ENCODE data around the gene ENTPD8.

Gene ENTPD8, protein sequence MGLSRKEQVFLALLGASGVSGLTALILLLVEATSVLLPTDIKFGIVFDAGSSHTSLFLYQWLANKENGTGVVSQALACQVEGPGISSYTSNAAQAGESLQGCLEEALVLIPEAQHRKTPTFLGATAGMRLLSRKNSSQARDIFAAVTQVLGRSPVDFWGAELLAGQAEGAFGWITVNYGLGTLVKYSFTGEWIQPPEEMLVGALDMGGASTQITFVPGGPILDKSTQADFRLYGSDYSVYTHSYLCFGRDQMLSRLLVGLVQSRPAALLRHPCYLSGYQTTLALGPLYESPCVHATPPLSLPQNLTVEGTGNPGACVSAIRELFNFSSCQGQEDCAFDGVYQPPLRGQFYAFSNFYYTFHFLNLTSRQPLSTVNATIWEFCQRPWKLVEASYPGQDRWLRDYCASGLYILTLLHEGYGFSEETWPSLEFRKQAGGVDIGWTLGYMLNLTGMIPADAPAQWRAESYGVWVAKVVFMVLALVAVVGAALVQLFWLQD

DNA sequence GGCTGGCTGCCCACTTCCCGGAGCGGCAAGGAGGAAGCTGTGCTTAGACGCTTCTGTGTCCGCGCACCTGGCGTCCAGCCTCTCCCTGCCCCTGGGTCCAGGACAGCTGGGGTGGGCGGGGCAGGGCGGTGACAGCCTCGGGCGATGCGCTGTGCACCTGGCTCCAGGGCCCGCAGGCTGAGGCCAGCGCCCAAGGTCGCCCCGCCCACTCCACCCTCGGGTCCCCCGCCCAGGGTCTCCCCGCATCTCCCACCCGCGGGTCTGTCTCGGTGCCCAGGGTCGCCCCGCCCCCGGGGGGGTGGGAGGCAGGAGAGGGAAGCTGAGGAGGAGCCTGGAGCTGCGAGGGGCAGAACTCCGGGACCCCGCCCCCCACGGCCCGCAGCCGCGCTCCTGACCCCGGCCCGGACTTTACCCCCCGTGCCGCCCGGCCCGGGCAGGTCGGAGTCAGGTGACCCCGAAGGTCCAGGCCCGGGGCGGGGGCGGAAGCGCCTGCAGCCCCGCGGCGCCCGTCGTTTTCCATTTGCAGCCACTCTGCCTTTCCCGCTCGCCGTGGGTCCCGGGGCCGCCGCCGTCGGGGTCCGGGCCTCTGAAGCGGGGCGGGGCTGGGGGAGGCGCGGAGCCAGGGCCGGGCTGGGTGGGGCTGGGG is at the start of gene ENTPD8:
ENTPD8 (minus strand) TSS at position 69 of the 646 bp plus-strand sequence. CDS start 3,072 bp downstream, outside the sequence.
- in situ Hi-C loops (cut with MboI; ENCODE audit: low sequenced_read_pairs): no loop called here

DNA sequence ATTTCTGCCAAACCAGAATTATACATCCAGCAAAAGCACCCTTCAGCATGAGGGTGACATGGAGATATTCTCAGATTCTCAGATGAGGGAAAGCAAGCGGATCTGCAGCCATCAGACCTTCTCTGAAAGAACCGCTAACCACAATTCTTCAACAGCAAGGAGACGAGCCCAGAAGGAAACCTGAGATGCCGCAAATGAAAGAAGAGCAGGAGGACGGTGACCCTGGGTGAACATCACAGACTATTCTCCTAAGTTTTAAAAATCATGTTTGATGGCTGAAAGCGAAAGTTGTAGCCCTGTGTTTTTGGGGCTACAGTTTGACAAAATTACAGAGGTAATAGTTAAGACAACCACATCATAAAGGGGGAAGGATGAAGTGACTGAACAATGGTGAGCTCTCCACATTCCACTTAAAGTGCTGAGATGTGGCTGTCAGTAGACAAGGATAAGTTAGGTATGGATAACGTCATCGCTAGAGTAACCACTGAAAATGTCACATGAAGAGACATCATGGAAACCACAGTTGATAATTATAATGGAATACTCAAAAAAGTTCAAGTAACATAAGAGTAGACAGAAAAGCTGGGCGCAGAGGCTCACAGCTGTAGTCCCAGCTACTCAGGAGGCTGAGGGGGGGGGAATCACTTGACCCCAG is 49.5 kb upstream of the ENTPD8 start:
- in situ Hi-C loops (cut with MboI; ENCODE audit: low sequenced_read_pairs): no loop called here

DNA sequence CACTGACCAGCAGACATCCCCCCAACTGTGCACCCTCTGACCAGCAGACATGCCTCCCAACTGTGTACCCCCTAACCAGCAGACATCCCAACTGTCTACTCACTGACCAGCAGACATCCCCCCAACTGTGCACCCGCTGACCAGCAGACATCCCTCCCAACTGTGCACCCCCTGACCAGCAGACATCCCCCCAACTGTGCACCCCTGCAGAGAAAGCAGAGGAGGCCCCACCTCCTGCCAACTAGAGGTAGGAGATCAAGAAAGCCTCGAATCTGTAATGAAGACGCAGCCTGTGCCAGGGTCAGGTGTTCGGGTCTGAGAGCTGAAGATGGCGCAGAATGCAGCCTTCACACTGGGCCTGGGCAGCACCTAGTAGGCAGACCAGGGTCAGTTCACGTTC is 47.7 kb upstream of the ENTPD8 start:
- in situ Hi-C loops (cut with MboI; ENCODE audit: low sequenced_read_pairs): no loop called here

DNA sequence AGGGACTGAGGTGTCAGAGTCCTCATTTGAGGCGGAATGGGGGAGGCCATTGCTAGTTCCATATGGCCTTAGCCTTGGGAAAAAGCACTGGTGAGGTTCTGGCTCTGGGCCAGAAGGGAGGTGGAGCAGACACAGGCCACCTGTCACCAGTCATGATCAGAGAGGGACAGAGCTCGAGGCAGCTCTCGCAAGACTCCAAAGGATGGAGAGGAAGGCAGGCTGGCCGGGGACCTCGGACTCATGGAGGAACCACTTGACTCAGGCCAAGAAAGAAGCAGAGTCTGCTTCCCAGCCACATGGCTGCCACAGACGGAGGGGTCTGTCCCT is 47.1 kb upstream of the ENTPD8 start:
- in situ Hi-C loops (cut with MboI; ENCODE audit: low sequenced_read_pairs): no loop called here

DNA sequence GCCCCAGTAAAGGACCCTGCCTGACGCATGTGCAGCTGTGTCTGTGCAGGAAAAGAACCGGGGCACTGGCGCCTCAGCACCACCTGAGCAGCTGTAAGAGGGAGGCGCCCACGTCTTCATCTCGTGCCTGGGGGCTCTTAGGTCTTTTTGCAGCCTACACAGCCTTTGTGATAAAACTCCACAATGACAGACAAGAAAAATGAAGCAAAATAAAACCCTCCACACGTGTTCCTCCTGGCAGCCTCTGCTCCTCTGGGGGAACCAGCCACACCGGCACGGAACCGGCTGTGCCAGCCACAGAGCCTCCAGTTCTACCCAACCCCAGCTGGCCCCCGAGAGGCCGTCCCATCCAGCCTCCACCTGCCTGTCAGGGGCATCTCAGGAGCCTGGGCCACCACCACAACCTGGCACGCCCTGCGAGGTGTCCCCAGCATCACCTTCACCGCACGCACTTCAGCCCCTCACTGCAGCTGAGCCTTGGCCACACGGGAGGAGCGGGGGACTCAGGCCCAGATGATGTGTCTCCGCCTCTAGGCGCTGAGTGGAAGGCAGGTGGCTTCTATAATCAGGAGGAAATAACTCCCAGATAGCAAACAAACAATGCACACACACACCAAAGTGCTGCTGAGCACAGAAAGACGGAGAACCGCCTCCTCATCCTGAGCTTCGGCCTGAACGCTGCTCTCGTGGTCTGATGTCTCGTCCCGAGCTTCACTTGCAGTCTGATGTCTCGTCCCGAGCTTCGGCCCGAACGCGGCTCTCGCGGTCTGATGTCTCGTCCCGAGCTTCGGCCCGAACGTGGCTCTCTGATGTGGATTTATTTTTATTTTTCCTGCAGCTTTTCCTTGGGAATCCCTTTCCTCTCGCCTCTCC is 46.5 kb upstream of the ENTPD8 start:
- in situ Hi-C loops (cut with MboI; ENCODE audit: low sequenced_read_pairs): no loop called here

DNA sequence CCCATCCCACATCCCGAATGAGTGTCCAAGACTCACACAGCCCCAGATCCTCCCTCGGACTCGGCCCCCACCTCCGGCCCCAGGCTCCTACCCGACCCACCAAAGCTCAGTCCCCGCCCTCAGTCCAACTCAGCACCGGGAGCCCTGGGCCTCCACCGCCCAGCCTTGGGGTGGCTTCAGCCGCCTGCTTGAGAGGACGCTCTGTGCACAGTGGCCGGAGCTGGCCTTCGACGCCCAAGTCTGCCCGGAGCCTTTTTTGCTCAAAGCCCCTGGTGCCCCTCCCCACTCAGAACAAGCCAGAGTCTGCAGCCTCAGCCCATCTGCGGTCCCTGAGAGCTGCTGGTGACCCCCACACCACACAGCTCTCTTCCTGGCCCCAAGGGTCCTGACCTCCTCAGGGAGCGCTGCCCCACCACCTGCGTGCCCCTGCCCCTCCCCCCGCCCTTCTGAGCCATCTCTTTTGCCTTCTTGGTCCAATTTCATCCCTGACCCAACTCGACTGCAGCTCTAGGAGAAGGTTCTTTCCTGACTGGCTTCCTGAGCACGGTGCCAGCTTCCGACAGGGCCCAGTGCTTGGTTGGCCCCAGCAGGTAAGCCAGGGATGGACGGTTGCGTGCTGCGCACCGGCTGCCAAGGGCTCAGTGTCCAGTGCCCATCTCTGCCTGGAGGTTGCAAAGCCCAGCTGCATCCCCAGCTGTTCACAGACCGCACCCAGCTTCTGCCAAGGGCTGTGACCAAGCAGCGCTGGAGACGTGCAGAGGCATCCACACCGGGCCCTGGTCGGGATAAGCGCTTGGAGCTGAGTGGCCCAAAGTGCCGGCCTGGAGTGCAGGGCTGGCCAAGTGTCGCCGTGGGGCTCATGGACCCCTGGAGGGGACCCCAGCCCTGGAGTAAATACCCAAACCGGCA is 45.6 kb upstream of the ENTPD8 start:
- in situ Hi-C loops (cut with MboI; ENCODE audit: low sequenced_read_pairs): no loop called here

DNA sequence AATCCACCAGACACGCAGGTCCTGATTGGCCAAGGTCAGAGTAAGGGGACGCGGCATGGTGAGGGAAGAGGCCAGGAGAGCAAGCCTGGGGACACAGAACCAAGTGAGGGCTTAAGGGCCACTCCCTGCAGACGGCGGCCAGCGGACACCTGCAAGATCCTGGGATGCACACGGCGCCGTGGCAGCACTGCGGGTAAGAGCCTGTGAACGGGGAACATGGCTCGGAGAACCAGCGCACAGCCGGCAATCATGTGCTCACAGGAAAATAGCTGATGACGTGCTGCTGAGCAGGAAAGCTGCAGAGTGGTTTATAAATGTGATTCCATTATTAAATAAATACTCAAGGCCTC is 45.0 kb upstream of the ENTPD8 start:
- in situ Hi-C loops (cut with MboI; ENCODE audit: low sequenced_read_pairs): no loop called here

DNA sequence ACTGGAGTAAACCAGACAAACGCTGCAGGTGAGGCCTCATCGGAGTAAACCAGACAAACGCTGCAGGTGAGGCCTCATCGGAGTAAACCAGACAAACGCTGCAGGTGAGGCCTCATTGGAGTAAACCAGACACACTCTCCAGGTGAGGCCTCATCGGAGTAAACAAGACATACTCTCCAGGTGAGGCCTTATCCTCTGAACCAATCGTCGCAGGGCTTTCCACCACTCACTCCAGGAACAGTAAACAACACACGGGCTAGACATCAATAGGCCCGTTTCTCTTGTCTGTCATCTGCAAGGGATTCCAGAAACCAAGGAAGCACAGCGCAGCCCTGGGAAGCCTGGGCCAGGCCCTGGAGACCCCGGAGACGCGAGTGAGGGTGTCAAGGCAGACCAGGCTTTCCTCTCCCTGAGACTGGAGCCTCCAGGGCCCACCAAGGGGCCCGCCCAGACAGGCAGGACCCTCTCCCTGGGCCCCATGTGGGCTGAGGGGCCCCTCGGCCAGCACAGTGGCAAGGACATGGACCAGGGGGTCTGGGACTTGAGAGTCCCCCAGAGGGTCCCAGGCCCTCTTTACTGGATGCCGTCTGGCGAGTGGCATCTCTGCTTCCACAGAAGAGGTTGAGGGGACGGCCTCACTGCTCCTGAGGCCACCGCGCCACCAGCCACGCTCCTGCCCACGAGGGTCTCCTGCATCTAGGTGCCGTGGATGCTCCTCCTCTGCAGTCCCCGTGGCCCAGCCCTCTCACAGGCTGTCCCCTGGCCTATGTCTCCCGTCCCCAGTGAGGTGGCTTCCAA is 44.4 kb upstream of the ENTPD8 start:
- in situ Hi-C loops (cut with MboI; ENCODE audit: low sequenced_read_pairs): no loop called here

DNA sequence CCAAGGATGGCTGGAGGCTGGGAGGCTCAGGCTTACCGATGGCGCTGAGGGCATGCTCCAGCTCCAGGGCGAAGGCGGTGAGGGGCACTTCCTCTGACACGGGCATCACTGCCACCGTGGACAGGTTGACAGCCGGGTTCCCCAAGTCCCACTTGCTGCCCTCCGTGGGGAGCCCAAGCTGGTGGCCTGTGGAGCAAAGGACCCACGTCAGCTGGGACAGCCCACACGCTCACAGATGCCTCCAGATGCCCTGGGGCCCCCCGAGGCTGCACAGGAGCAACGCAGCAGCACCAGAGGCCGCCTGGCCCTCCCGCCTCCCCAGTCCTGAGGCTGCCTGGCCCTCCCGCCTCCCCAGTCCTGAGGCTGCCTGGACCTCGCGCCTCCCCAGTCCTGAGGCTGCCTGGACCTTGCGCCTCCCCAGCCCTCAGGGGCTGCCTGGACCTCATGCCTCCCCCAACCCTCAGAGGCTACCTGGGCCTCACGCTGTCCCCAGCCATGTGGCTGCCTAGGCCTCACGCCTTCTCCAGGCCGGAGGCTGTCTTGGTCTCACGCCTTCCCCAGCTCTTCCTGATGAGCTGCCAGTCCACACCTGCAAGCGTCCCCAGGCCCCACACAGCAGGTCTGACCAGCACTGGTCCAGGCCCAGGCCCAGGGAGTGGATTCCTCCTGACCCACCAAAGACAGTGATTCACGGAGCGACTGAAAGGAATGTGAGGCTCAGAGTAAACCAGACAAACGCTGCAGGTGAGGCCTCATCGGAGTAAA is 43.6 kb upstream of the ENTPD8 start:
- in situ Hi-C loops (cut with MboI; ENCODE audit: low sequenced_read_pairs): no loop called here

DNA sequence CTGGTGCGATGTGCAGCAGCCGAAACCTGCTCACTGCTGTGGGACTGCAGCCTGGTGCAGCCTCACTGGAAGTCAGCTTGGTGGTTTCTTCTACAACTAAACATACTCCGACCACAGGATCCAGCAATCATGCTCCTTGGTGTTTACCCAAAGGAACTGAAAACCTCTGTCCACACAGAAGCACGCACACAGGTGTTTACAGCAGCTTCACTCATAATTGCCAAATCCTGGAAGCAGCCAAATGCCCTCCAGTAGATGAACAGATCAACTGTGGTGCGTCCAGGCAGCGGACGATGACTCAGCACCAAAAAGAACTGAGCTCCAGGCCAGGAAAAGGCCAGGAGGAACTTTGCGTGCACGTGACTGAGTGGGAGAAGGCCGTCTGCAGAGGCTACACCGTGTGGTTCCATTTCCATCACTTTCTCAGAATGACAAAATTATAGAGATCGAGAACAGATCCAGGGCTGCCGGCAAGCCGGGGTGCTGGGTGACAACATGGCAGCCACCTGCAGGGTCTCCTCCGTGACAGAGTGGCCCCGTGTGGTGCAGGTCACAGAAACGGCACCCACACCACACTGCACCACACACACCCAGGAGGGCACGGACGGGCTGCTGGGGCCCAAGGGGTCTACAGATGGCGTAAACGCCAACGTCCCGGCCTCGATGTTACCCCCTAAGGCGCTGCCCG is 41.1 kb upstream of the ENTPD8 start:
- in situ Hi-C loops (cut with MboI; ENCODE audit: low sequenced_read_pairs): no loop called here

DNA sequence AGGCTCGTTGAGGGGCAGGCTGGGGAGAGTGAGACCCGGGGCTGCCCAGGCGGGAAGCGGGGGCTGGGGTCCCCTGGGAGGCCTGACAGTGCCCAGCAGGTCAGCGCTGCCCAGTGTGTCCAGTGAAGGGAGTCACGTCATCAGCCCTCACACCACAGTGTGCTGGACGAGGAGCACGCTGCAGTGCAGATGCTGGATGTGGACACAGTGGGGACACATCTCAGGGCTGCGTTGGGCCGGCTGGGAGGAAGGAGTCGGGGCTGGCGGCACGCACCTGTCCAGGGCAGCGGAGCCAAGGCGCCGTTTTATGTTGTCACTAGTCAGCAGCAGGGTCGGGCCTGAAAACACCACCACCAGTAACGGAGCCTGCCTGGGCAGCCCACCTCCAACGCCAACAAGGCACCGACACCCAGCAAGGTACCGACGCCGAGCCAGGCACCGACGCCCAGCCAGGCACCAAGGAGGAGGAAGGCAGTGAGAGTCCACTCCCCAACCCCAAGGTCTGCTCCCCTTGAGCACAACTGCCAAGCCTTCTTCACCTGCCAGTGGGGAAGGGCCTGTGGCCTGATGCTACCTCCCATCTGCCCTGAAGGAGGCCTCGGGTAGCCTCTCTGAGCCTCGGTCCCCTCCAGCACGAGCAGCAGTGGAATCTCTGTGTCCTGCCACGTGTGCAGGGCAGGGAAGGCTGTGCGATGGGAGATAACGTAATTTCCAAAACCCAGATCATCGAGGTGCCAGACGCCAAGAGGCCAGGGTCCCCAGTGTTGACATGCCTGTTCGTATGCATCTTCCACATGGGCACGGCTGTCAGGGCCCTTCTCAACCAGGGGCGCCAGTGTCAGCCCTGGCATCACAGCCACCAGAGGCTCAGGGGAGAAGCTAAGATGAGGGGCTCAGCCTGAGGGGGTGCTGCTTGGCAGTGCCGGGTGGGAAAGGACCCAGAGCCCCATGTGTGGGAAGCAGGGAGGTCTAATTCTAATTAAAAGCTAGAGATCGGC is 39.8 kb upstream of the ENTPD8 start:
- in situ Hi-C loops (cut with MboI; ENCODE audit: low sequenced_read_pairs): no loop called here

DNA sequence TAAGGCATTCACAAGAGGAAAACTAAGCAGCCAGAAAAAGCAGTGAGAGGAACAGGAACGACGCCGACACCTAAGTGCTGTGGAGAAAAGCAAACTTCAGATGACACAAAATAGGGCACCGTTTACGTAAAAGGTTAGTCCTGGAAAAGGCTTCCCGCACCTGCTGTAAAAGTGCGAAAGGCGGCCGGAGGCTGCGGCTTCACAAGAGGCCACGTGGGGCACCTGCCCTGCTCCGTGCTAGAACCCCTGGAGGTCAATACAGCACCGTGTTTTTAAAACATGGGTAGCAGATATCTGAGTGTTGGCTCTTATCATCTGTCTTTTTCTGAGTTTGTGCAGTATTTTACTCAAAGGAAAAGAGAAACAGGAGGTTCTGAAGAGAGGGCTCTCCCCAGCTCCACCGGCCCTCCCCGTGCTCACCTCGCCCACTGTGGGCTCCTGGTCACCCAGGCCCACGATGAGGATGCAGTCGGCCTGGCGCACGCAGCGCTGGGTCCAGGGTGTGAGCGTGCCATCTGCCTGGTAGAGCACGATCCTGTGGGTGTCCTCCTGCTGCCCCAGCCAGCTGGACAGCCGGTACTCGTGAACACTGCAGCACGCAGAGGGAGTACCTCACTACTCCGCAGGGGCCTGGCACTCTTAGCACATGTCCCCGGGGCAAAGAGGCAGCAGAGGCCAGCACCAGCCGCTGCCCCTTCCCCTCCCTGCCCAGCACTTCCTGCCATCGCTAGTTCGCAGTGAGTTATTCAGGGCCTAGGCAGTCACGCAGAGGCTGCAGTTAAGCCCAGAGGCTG is 38.9 kb upstream of the ENTPD8 start:
- in situ Hi-C loops (cut with MboI; ENCODE audit: low sequenced_read_pairs): no loop called here

DNA sequence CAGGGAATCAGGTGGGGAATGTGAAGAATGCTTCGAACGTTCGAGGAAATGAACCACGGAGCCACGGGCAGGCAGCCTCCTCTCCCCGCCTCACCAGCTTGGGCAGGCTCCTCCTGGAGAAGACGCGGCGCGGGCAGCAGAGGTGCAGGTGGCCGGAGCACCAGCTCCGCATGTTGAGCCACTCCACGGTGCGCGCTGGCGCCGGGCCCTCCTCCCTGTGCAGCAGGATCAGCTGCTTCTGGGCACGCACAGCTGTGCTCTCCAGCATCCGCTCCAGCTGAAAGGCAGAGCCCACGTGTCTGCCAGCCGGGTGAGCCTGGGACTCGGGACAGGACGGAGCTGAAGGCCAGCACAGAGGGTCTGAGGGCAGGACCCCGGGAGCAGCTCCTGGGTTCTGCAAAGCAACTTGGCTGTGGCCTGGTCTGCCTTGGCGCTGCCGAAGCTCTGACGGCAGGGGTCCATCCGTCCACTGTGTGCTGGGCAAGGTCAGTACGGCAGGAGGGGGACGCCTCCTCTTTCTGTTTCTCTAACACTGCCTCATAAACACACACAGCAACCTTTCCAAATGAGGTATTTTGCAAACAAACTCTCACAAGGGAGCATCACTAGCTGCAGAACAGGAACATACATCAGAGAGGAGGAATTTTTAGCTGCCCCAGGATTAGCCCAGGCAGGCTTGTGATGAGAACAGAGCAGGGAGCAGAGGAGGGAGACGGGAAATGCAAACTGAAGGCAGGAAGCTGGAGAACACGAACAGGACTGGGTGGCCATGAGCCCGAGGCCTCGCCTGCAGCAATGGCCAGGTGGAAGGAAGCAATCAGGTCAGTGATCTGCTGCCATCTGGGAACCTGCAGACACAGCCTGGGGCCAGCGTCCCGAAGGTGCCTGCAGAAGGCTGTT is 38.1 kb upstream of the ENTPD8 start:
- in situ Hi-C loops (cut with MboI; ENCODE audit: low sequenced_read_pairs): no loop called here

DNA sequence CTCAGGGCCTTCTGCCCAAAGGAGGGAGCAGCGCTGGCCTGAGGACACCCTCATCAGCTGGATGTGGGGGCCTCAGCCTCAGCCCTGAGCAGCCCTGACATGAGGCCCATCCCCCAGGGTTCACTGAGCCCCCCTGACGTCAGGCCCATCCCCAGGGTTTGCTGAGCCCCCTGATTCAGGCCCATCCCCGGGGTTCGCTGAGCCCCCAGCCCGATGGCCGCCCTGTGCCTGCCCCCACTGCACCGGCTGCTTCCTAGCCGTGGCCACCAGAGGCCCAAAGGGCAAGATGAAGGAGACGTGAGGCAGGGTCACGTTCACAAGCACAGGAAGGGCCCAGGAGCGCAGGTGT is 37.4 kb upstream of the ENTPD8 start:
- in situ Hi-C loops (cut with MboI; ENCODE audit: low sequenced_read_pairs): no loop called here

Measured in HL-60/S4 treated with retinoic acid at 250 ng/mL for 4 days and 3 days (cell line).